Astrocyte (in vitro differentiated cells and primary cell): ENCODE results near the gene HOMER1.

Experiments used
- CTCF ChIP-seq: IDR thresholded peaks from 2 replicates; pipeline ENCODE4 v1.5.1; 2011; ENCODE audit warnings: low read depth, mild to moderate bottlenecking, inconsistent platforms, low read length, moderate library complexity; ENCODE audit not compliant: insufficient read depth
- EZH2 ChIP-seq: IDR thresholded peaks from 2 replicates; pipeline ENCODE4 v1.6.1; 2012; ENCODE audit warnings: mild to moderate bottlenecking, low read length, inconsistent platforms; ENCODE audit not compliant: insufficient read depth

DNA sequence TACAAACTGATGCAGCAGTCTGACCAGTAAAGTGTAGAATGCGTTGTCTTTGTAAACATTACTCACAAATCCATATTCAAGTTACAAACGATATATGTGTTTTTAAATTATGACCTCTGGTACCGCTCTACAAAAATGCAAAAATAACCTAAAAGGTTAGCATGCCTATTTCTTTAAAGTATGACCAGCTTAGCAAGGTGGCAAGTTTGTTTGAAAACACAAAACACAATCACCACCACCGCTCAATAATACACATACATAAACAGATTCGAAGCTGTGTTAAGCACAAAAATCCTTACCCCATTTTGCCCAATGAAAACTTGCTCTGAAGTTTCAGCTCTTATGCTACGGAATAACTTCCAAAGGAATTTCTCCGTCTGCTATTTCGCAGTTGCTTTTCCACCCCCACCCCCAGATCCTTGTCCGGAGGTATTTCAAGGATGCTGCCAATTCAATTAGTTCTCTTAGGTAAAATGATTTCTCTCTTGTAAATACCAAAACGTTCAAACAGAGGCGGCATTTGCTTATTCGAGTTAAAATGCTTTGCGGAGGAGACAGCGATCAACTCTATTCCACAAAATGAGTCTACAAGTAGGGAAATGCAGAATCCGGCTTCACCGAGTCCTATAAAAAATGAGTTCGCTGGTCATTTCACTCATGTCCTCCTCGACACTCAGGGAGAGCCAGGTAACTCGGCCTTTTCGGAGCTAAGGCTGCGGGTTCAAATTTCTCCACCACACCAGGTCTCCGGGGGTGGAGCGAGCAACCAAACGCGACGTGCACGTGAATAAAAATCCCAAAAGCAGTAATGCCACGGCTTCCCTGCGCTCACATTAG lies 1.2 kb downstream of the HOMER1 start:
- TF ChIP-seq EZH2 = no peak
- no peak for TF ChIP-seq CTCF
